ENCODE results near the gene INPP4B.

The INPP4B gene

GRCh38 chr4:142347241-142347640 lies 498.9 kb downstream of the INPP4B start:
- no peaks in the 10 kb centered on the region for H3K36me3 ChIP-seq (ENCODE audit: control insufficient read depth, low read depth, low read length)
- H3K9ac ChIP-seq (ENCODE audit: low read length): no peak overlapping the region
- H3K9me3 ChIP-seq (ENCODE audit: control insufficient read depth, low read depth, low read length): no peaks in the 10 kb centered on the region
- H3K27me3 ChIP-seq (ENCODE audit: control insufficient read depth, insufficient read depth, low read length): no peaks in the 10 kb centered on the region
- H3K4me1 ChIP-seq (ENCODE audit: control insufficient read depth, low read depth, low read length): no peaks in the 10 kb centered on the region
- H3K27ac ChIP-seq (ENCODE audit: low read length): no peak overlapping the region
- H3K4me3 ChIP-seq (ENCODE audit: low read length): no peak overlapping the region

GRCh38 chr4:142345924-142346323 lies 500.2 kb downstream of the INPP4B start:
- Histone ChIP-seq H3K9ac (ENCODE audit: low read length) (no peak overlapping the region), H3K4me1 (ENCODE audit: control insufficient read depth, low read depth, low read length) (no peaks in the 10 kb centered on the region), H3K27me3 (ENCODE audit: control insufficient read depth, insufficient read depth, low read length) (no peaks in the 10 kb centered on the region), H3K4me3 (ENCODE audit: low read length) (no peak overlapping the region), H3K9me3 (ENCODE audit: control insufficient read depth, low read depth, low read length) (no peaks in the 10 kb centered on the region), H3K27ac (ENCODE audit: low read length) (no peak overlapping the region), H3K36me3 (ENCODE audit: control insufficient read depth, low read depth, low read length) (no peaks in the 10 kb centered on the region)

GRCh38 chr4:142341268-142341667 lies 504.8 kb downstream of the INPP4B start:
- Histone ChIP-seq H3K27me3 (ENCODE audit: control insufficient read depth, insufficient read depth, low read length) (no peaks in the 10 kb centered on the region), H3K36me3 (ENCODE audit: control insufficient read depth, low read depth, low read length) (no peaks in the 10 kb centered on the region), H3K4me3 (ENCODE audit: low read length) (no peak overlapping the region), H3K9me3 (ENCODE audit: control insufficient read depth, low read depth, low read length) (no peaks in the 10 kb centered on the region), H3K4me1 (ENCODE audit: control insufficient read depth, low read depth, low read length) (no peaks in the 10 kb centered on the region), H3K27ac (ENCODE audit: low read length) (no peak overlapping the region), H3K9ac (ENCODE audit: low read length) (no peak overlapping the region)

GRCh38 chr4:142339053-142339452 lies 507.0 kb downstream of the INPP4B start:
- no peaks in the 10 kb centered on the region for H3K27me3 ChIP-seq (ENCODE audit: control insufficient read depth, insufficient read depth, low read length)
- H3K9ac ChIP-seq (ENCODE audit: low read length): no peak overlapping the region
- H3K27ac ChIP-seq (ENCODE audit: low read length): no peak overlapping the region
- H3K4me1 ChIP-seq (ENCODE audit: control insufficient read depth, low read depth, low read length): no peaks in the 10 kb centered on the region
- H3K4me3 ChIP-seq (ENCODE audit: low read length): no peak overlapping the region
- H3K36me3 ChIP-seq (ENCODE audit: control insufficient read depth, low read depth, low read length): no peaks in the 10 kb centered on the region
- no peaks in the 10 kb centered on the region for H3K9me3 ChIP-seq (ENCODE audit: control insufficient read depth, low read depth, low read length)

- Histone ChIP-seq H3K4me1 (ENCODE audit: control insufficient read depth, low read depth, low read length) (no peaks in the 10 kb centered on the region), H3K36me3 (ENCODE audit: control insufficient read depth, low read depth, low read length) (no peaks in the 10 kb centered on the region), H3K9me3 (ENCODE audit: control insufficient read depth, low read depth, low read length) (no peaks in the 10 kb centered on the region), H3K9ac (ENCODE audit: low read length) (no peak overlapping the region), H3K4me3 (ENCODE audit: low read length) (no peak overlapping the region), H3K27ac (ENCODE audit: low read length) (no peak overlapping the region), H3K27me3 (ENCODE audit: control insufficient read depth, insufficient read depth, low read length) (no peaks in the 10 kb centered on the region)
Observed at GRCh38 chr4:142336251-142336934, 509.7 kb downstream of the INPP4B start.

GRCh38 chr4:142334931-142335330 lies 511.2 kb downstream of the INPP4B start:
- Histone ChIP-seq H3K9ac (ENCODE audit: low read length) (no peak overlapping the region), H3K9me3 (ENCODE audit: control insufficient read depth, low read depth, low read length) (no peaks in the 10 kb centered on the region), H3K27me3 (ENCODE audit: control insufficient read depth, insufficient read depth, low read length) (no peaks in the 10 kb centered on the region), H3K4me3 (ENCODE audit: low read length) (no peak overlapping the region), H3K27ac (ENCODE audit: low read length) (no peak overlapping the region), H3K36me3 (ENCODE audit: control insufficient read depth, low read depth, low read length) (no peaks in the 10 kb centered on the region), H3K4me1 (ENCODE audit: control insufficient read depth, low read depth, low read length) (no peaks in the 10 kb centered on the region)

DNA sequence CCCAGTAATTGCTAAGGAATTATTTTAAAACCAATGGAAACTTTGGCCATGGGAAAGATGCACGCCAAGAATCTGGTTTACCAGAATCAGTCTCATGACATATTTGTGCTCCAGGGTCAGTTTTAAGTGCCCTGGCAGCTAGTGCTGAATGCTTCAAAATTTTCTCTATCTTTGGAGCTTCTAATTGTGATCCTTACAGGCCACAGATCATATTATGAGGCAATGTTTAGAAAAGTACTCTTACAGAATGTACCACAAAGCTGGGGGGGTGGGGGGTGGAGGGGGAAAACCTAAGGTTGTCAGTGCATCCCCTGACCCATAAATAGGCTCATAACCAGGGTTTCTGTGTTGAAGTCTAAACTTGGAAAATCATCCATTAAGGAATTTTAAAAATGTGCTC lies 514.5 kb downstream of the INPP4B start:
- Histone ChIP-seq H3K9me3 (ENCODE audit: control insufficient read depth, low read depth, low read length) (no peaks in the 10 kb centered on the region), H3K9ac (ENCODE audit: low read length) (no peak overlapping the region), H3K36me3 (ENCODE audit: control insufficient read depth, low read depth, low read length) (no peaks in the 10 kb centered on the region), H3K4me3 (ENCODE audit: low read length) (no peak overlapping the region), H3K27ac (ENCODE audit: low read length) (no peak overlapping the region), H3K4me1 (ENCODE audit: control insufficient read depth, low read depth, low read length) (no peaks in the 10 kb centered on the region), H3K27me3 (ENCODE audit: control insufficient read depth, insufficient read depth, low read length) (no peaks in the 10 kb centered on the region)

- Histone ChIP-seq H3K4me3 (ENCODE audit: low read length) (no peak overlapping the region), H3K27ac (ENCODE audit: low read length) (no peak overlapping the region), H3K9me3 (ENCODE audit: control insufficient read depth, low read depth, low read length) (no peaks in the 10 kb centered on the region), H3K27me3 (ENCODE audit: control insufficient read depth, insufficient read depth, low read length) (no peaks in the 10 kb centered on the region), H3K9ac (ENCODE audit: low read length) (no peak overlapping the region), H3K36me3 (ENCODE audit: control insufficient read depth, low read depth, low read length) (no peaks in the 10 kb centered on the region), H3K4me1 (ENCODE audit: control insufficient read depth, low read depth, low read length) (no peaks in the 10 kb centered on the region)
Observed at GRCh38 chr4:142331132-142331531, 515.0 kb downstream of the INPP4B start.

- H3K27ac ChIP-seq (ENCODE audit: low read length): no peak overlapping the region
- H3K4me3 ChIP-seq (ENCODE audit: low read length): no peak overlapping the region
Observed at GRCh38 chr4:142330311-142330710, 515.8 kb downstream of the INPP4B start.

DNA sequence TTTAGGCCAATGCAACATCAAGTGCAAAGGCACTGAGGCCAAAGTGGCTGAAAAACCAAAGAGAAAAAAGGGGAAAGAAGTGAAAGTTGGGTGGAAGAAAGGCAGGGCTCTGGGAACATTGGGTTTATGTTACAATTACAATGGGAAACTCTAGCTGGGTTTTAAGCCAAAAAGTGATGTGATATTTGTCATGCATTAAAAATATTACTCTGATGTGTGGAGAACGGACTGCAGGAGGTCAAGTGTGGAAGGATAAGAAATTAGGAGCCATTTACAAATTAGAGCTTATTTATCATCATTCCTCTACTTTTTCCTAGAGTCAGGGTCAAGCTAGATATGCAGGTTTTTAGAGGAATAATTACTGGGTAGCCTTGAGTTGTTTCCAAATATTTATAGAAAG lies 516.8 kb downstream of the INPP4B start:
- Histone ChIP-seq H3K27ac (ENCODE audit: low read length) (no peak overlapping the region), H3K4me1 (ENCODE audit: control insufficient read depth, low read depth, low read length) (no peaks in the 10 kb centered on the region), H3K9me3 (ENCODE audit: control insufficient read depth, low read depth, low read length) (no peaks in the 10 kb centered on the region), H3K4me3 (ENCODE audit: low read length) (no peak overlapping the region), H3K27me3 (ENCODE audit: control insufficient read depth, insufficient read depth, low read length) (no peaks in the 10 kb centered on the region), H3K36me3 (ENCODE audit: control insufficient read depth, low read depth, low read length) (no peaks in the 10 kb centered on the region), H3K9ac (ENCODE audit: low read length) (no peak overlapping the region)

More at GRCh38 chr4:142330311-142330710, 515.8 kb downstream of the INPP4B start:
- H3K36me3 ChIP-seq (ENCODE audit: control insufficient read depth, low read depth, low read length): no peaks in the 10 kb centered on the region
- no peaks in the 10 kb centered on the region for H3K4me1 ChIP-seq (ENCODE audit: control insufficient read depth, low read depth, low read length)
- H3K27me3 ChIP-seq (ENCODE audit: control insufficient read depth, insufficient read depth, low read length): no peaks in the 10 kb centered on the region
- H3K9ac ChIP-seq (ENCODE audit: low read length): no peak overlapping the region
- no peaks in the 10 kb centered on the region for H3K9me3 ChIP-seq (ENCODE audit: control insufficient read depth, low read depth, low read length)

DNA sequence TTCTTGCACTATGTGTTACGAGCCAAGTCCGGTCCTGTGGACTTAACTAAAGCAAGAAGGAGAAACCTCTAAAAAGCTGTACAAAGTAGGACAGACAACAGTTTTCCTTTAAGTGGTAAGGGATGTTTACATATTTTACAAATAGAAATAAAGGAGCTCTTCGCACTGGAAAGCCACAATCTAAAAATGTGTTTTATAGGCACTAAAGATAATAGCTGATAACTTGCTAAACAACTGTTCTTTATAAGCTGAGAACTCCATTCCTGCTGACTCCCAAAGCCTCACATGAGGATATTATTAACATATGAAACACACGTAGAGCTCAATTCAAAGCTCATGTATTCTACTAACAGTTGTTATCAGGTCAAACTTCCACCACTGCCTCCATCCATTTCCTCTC lies 519.9 kb downstream of the INPP4B start:
- Histone ChIP-seq H3K4me3 (ENCODE audit: low read length) (no peak overlapping the region), H3K27ac (ENCODE audit: low read length) (no peak overlapping the region), H3K9me3 (ENCODE audit: control insufficient read depth, low read depth, low read length) (no peaks in the 10 kb centered on the region), H3K9ac (ENCODE audit: low read length) (no peak overlapping the region), H3K4me1 (ENCODE audit: control insufficient read depth, low read depth, low read length) (no peaks in the 10 kb centered on the region), H3K36me3 (ENCODE audit: control insufficient read depth, low read depth, low read length) (no peaks in the 10 kb centered on the region), H3K27me3 (ENCODE audit: control insufficient read depth, insufficient read depth, low read length) (no peaks in the 10 kb centered on the region)

DNA sequence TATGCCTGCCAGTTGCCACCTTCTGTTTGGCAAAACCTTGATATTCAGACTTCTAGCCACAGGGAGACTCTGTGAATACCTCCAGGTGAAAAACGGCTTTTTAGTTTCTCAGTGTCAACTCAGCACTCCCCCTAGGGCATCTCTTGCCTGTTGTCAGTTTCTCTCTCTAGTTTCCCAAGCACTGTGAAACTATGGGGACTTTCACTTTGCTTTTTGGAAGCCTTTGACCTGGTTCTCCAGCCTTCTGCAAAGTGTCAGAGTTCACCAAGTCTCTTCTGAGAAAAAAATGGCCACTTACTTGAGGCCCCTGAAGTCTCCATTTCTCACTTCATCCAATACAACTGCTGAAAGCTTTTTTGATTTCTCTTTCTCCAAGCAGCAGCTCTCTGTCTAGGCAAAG lies 521.5 kb downstream of the INPP4B start:
- no peaks in the 10 kb centered on the region for H3K9me3 ChIP-seq (ENCODE audit: control insufficient read depth, low read depth, low read length)
- H3K36me3 ChIP-seq (ENCODE audit: control insufficient read depth, low read depth, low read length): no peaks in the 10 kb centered on the region
- H3K4me3 ChIP-seq (ENCODE audit: low read length): no peak overlapping the region
- H3K27ac ChIP-seq (ENCODE audit: low read length): no peak overlapping the region
- H3K4me1 ChIP-seq (ENCODE audit: control insufficient read depth, low read depth, low read length): no peaks in the 10 kb centered on the region
- H3K27me3 ChIP-seq (ENCODE audit: control insufficient read depth, insufficient read depth, low read length): no peaks in the 10 kb centered on the region
- H3K9ac ChIP-seq (ENCODE audit: low read length): no peak overlapping the region

Data from iPS-18a (cell line).